Stomach (tissue), 9 donors: ENCODE data around the gene SYNJ2. TPM values are rescaled to one million over a fixed set of nuclear protein-coding genes. Genes with fewer than 3 reads are reported as not detected.

Experiments
- DNase-seq, 2 donors: peaks; one replicate each; pipeline versions ENCODE4 v3.0.0 to v3.0.0-alpha.2; 2013 to 2019
- H3K27ac ChIP-seq, 5 donors: fragments of 200-600 bp in 4 of 5; sonication (generic) in 4 of 5; one replicate each; pipeline ENCODE4 v1.5.1; 2013 to 2019; ENCODE audit warnings: mild to moderate bottlenecking in 1 of 5, moderate library complexity in 1 of 5
- H3K27me3 ChIP-seq, 3 donors: fragments of 200-600 bp; sonication (generic); one replicate each; pipeline ENCODE4 v1.5.1; 2017 to 2019; ENCODE audit warnings: mixed run types in 1 of 3
- H3K36me3 ChIP-seq, 4 donors: fragments of 200-600 bp; sonication (generic); 1 replicate in 3 of 4; 2 replicates in 1 of 4; pipeline ENCODE4 v1.5.1; 2016 to 2019
- H3K4me1 ChIP-seq, 4 donors: fragments of 200-600 bp; sonication (generic); one replicate each; pipeline ENCODE4 v1.5.1; 2016 to 2019
- H3K4me3 ChIP-seq, 4 donors: fragments of 200-600 bp; sonication (generic) in 3 of 4; one replicate each; pipeline ENCODE4 v1.5.1; 2016 to 2019; ENCODE audit warnings: mild to moderate bottlenecking in 1 of 4
- H3K9me3 ChIP-seq, 4 donors: fragments of 200-600 bp; sonication (generic); one replicate each; pipeline ENCODE4 v1.5.1; 2016 to 2019
- CTCF ChIP-seq, 7 experiments: fragments of 450-650 bp in 4 of 7; fragments of 200-600 bp in 3 of 7; sonication (generic) in 3 of 7; IDR thresholded peaks; one replicate each; pipeline ENCODE4 v1.5.1; 2016 to 2019; ENCODE audit warnings: antibody characterized with exemption in 7 of 7, control low read depth in 2 of 7, mild to moderate bottlenecking in 1 of 7
- EP300 ChIP-seq: sonication (generic); formaldehyde crosslinking; IDR thresholded peaks from one replicate; pipeline ENCODE4 v1.6.1; 2017; ENCODE audit warnings: antibody characterized with exemption
- POLR2A ChIP-seq, 4 donors: fragments of 450-650 bp; IDR thresholded peaks; one replicate each; pipeline ENCODE4 v1.6.1; 2016; ENCODE audit warnings: antibody characterized with exemption in 4 of 4, control low read depth in 2 of 4, mild to moderate bottlenecking in 1 of 4, moderate library complexity in 1 of 4
- POLR2AphosphoS5 ChIP-seq, 3 donors: sonication (generic); formaldehyde crosslinking; IDR thresholded peaks; one replicate each; pipeline ENCODE4 v1.6.1; 2016; ENCODE audit warnings: antibody characterized with exemption in 3 of 3
- WGBS, 5 donors: extraction: QIAGEN DNeasy Blood & Tissue Kit in 3 of 5; methylation state at CpG; one replicate each; pipeline versions ENCODE4 v1.1.5 to v1.1.7; 2013 to 2018; 5-methylcytosine and 5-hydroxymethylcytosine counted together
- intact Hi-C: fragments of 100-400 bp; cut with DNase I; formaldehyde crosslinking; loops from one replicate; pipeline ENCODE4 v1.15.1; 2023; ENCODE audit warnings: low total_unique reads
- polyA plus RNA-seq, 3 donors: library from polyadenylated mRNA; stranded (reverse); fragments of 200-250 nt; gene quantifications; one replicate each; pipeline ENCODE4 v1.2.3, GENCODE V29; 2013
- total RNA-seq, 5 donors: library from RNA; depleted of rRNA; stranded (reverse); fragments of >200 nt; gene quantifications; one replicate each; pipeline versions ENCODE4 v1.1.0 to v1.2.3, GENCODE V29; 2014 to 2016
- donor health status: healthy with polysubstance abuse.
- donor health status: Bipolar disorder and iron deficiency.
- donor health status: healthy.

SYNJ2 gene
- total and polyA plus RNA-seq, 8 donors: 4.7 to 41.4 (median 14.4) TPM

- no peak for DNase-seq
- H3K9me3 ChIP-seq: no peaks in the 10 kb centered on the region
- H3K36me3 ChIP-seq: no peaks in the 10 kb centered on the region
- intact Hi-C loops: no loop called here
- H3K27me3 ChIP-seq: no peaks in the 10 kb centered on the region
- WGBS, 5 donors: 96 to 98% (median 97%) methylated on average over 6 of the region's 6 CpGs
- peak overlapping the region in 4 of 5 donors; percentile 13 to 56 (median 39) for H3K27ac ChIP-seq
- TF ChIP-seq POLR2A (IDR thresholded peaks at IDR 0.05) (no peak), CTCF (IDR thresholded peaks at IDR 0.05) (no peak), POLR2AphosphoS5 (IDR thresholded peaks at IDR 0.05) (no peak), EP300 (no peak)
- peaks cover 14 to 36% (median 20%) of the 10 kb centered on the region in 4 donors for H3K4me1 ChIP-seq
- no peak overlapping the region for H3K4me3 ChIP-seq
Observed at GRCh38 chr6:158009935-158010585, 28.4 kb downstream of the SYNJ2 start.

- no peaks in the 10 kb centered on the region for H3K9me3 ChIP-seq
- H3K4me3 ChIP-seq: no peak overlapping the region
- H3K27me3 ChIP-seq: no peaks in the 10 kb centered on the region
- peaks cover 14 to 36% (median 20%) of the 10 kb centered on the region in 4 donors for H3K4me1 ChIP-seq
- DNase-seq: no peak
- intact Hi-C loops: no loop called here
- no peaks in the 10 kb centered on the region for H3K36me3 ChIP-seq
- TF ChIP-seq CTCF (IDR thresholded peaks at IDR 0.05) (no peak), POLR2A (IDR thresholded peaks at IDR 0.05) (no peak), POLR2AphosphoS5 (IDR thresholded peaks at IDR 0.05) (no peak), EP300 (no peak)
- 94 to 97% (median 96%) methylated on average over 19 of the region's 19 CpGs for WGBS, 5 donors
- peak overlapping the region in 1 of 5 donors; percentile 2 for H3K27ac ChIP-seq
Observed at GRCh38 chr6:158010591-158011477, 29.2 kb downstream of the SYNJ2 start.

GRCh38 chr6:158011478-158011920 is 29.8 kb downstream of the SYNJ2 start:
- peaks cover 14 to 36% (median 20%) of the 10 kb centered on the region in 4 donors for H3K4me1 ChIP-seq
- intact Hi-C loops: no loop called here
- H3K9me3 ChIP-seq: no peaks in the 10 kb centered on the region
- TF ChIP-seq POLR2A (IDR thresholded peaks at IDR 0.05) (no peak), CTCF (IDR thresholded peaks at IDR 0.05) (no peak), EP300 (no peak), POLR2AphosphoS5 (IDR thresholded peaks at IDR 0.05) (no peak)
- H3K27ac ChIP-seq: peak overlapping the region in 1 of 5 donors; percentile 2
- DNase-seq: peak in 1 of 2 donors; percentile 48
- H3K4me3 ChIP-seq: no peak overlapping the region
- no peaks in the 10 kb centered on the region for H3K27me3 ChIP-seq
- 44 to 62% (median 54%) methylated on average over 6 of the region's 6 CpGs for WGBS, 5 donors
- no peaks in the 10 kb centered on the region for H3K36me3 ChIP-seq

GRCh38 chr6:158011980-158012566 is 30.4 kb downstream of the SYNJ2 start:
- no peak for DNase-seq
- WGBS, 5 donors: 84 to 96% (median 88%) methylated on average over 7 of the region's 7 CpGs
- Histone ChIP-seq H3K36me3 (no peaks in the 10 kb centered on the region), H3K4me3 (no peak overlapping the region), H3K27ac (no peak overlapping the region), H3K27me3 (no peaks in the 10 kb centered on the region), H3K9me3 (no peaks in the 10 kb centered on the region), H3K4me1 (peaks cover 14 to 36% (median 20%) of the 10 kb centered on the region in 4 donors)
- intact Hi-C loops: no loop called here
- TF ChIP-seq POLR2A (IDR thresholded peaks at IDR 0.05) (no peak), POLR2AphosphoS5 (IDR thresholded peaks at IDR 0.05) (no peak), EP300 (no peak), CTCF (IDR thresholded peaks at IDR 0.05) (no peak)
